IMR-90 (cell line): ENCODE measurements around the gene TRAF7. TPM values are rescaled to one million over a fixed set of nuclear protein-coding genes. Genes with fewer than 3 reads are reported as not detected.

Experiments used
- ATAC-seq: fragments of 200-7000 bp; cut with Tn5 transposase; 2 replicates; pipeline ENCODE4 v1.9.1; 2020; ENCODE audit warnings: low read depth, mild to moderate bottlenecking, moderate library complexity
- BruUV-seq: library from RNA; stranded (reverse); fragments of 400-500 nt; replicated peaks from 2 replicates; lab custom pipeline; 2021; lab: Mats Ljungman, UMichigan
- CTCF ChIA-PET: fragments of 300-600 bp; formaldehyde crosslinking; extraction: SDS; loops from one replicate; lab custom pipeline; 2021; ENCODE audit warnings: antibody characterized with exemption; lab: Yijun Ruan, JAX
- POLR2A ChIA-PET: fragments of 300-600 bp; sonication (Branson Sonifier 250); formaldehyde crosslinking; loops from one replicate; lab custom pipeline; 2022; ENCODE audit warnings: antibody characterized with exemption; ENCODE audit not compliant: unreplicated experiment; lab: Charles Lee
- DNase-seq: peaks from one replicate; pipeline ENCODE4 v3.0.0; 2013
- H2AFZ ChIP-seq: replicated peaks from 2 replicates; pipeline ENCODE3; 2013; ENCODE audit warnings: low read length, mild to moderate bottlenecking; ENCODE audit not compliant: poor library complexity
- H2AK5ac ChIP-seq: 2 replicates; pipeline ENCODE4 v1.6.1; 2013; ENCODE audit warnings: low read depth, low read length, inconsistent platforms
- H2AK9ac ChIP-seq: replicated peaks from 2 replicates; pipeline ENCODE3; 2013; ENCODE audit warnings: mild to moderate bottlenecking, low read depth, low read length, moderate library complexity; ENCODE audit not compliant: poor library complexity
- H2BK120ac ChIP-seq: 2 replicates; pipeline ENCODE4 v1.6.1; 2013; ENCODE audit warnings: low read depth, low read length, inconsistent platforms
- H2BK15ac ChIP-seq: 3 replicates; pipeline ENCODE4 v1.6.1; 2013; ENCODE audit warnings: low read depth, low read length, inconsistent platforms
- H2BK20ac ChIP-seq: 2 replicates; pipeline ENCODE4 v1.6.1; 2013; ENCODE audit warnings: low read depth, mild to moderate bottlenecking, inconsistent platforms, low read length, moderate library complexity
- H2BK5ac ChIP-seq: 2 replicates; pipeline ENCODE4 v1.6.1; 2013; ENCODE audit warnings: mild to moderate bottlenecking, low read depth, low read length, inconsistent platforms; ENCODE audit not compliant: poor library complexity, severe bottlenecking
- H3K14ac ChIP-seq: replicated peaks from 2 replicates; pipeline ENCODE4 v1.6.1; 2013; ENCODE audit warnings: low read depth, low read length, inconsistent platforms
- H3K18ac ChIP-seq: 2 replicates; pipeline ENCODE4 v1.6.1; 2013; ENCODE audit warnings: low read depth, low read length, control low read depth
- H3K23ac ChIP-seq: 2 replicates; pipeline ENCODE4 v1.6.1; 2013; ENCODE audit warnings: low read depth, low read length, inconsistent platforms
- H3K27ac ChIP-seq: 2 replicates; pipeline ENCODE4 v1.5.1; 2013; ENCODE audit warnings: mild to moderate bottlenecking, control low read depth, low read length; ENCODE audit not compliant: insufficient read depth
- H3K27me3 ChIP-seq: 2 replicates; pipeline ENCODE4 v1.6.1; 2013; ENCODE audit warnings: low read length; ENCODE audit not compliant: control insufficient read depth, insufficient read depth
- H3K36me3 ChIP-seq: 2 replicates; pipeline ENCODE4 v1.6.1; 2013; ENCODE audit warnings: low read length, mixed read lengths; ENCODE audit not compliant: control insufficient read depth, insufficient read depth
- H3K4ac ChIP-seq: 2 replicates; pipeline ENCODE4 v1.6.1; 2013; ENCODE audit warnings: low read depth, low read length, inconsistent platforms
- H3K4me1 ChIP-seq: 2 replicates; pipeline ENCODE4 v1.6.1; 2013; ENCODE audit warnings: low read length, mixed read lengths; ENCODE audit not compliant: control insufficient read depth, insufficient read depth
- H3K4me2 ChIP-seq: 2 replicates; pipeline ENCODE4 v1.6.1; 2013; ENCODE audit warnings: low read depth, mild to moderate bottlenecking, control low read depth, low read length, moderate library complexity
- H3K4me3 ChIP-seq: 2 replicates; pipeline ENCODE4 v1.5.1; 2013; ENCODE audit warnings: low read depth, mild to moderate bottlenecking, control low read depth, low read length, moderate library complexity; ENCODE audit not compliant: insufficient read depth
- H3K56ac ChIP-seq: 2 replicates; pipeline ENCODE4 v1.6.1; 2013; ENCODE audit warnings: low read length, inconsistent platforms; ENCODE audit not compliant: insufficient read depth; ENCODE audit errors: extremely low read depth
- H3K79me1 ChIP-seq, 2 experiments: 2 replicates each; pipeline ENCODE4 v1.6.1; 2013; ENCODE audit warnings: low read length in 2 of 2, inconsistent platforms in 1 of 2, low read depth in 1 of 2
- H3K9ac ChIP-seq: 2 replicates; pipeline ENCODE4 v1.6.1; 2013; ENCODE audit warnings: low read depth, low read length, control low read depth
- H3K9me1 ChIP-seq: 2 replicates; pipeline ENCODE4 v1.6.1; 2013; ENCODE audit warnings: low read length, inconsistent platforms; ENCODE audit not compliant: insufficient read depth
- H3K9me3 ChIP-seq: 2 replicates; pipeline ENCODE4 v1.6.1; 2013; ENCODE audit warnings: low read length; ENCODE audit not compliant: control insufficient read depth, insufficient read depth
- H4K20me1 ChIP-seq: 2 replicates; pipeline ENCODE4 v1.6.1; 2013; ENCODE audit warnings: low read length, inconsistent platforms; ENCODE audit not compliant: insufficient read depth
- H4K5ac ChIP-seq: 2 replicates; pipeline ENCODE4 v1.6.1; 2013; ENCODE audit warnings: mild to moderate bottlenecking, low read depth, low read length, control low read depth
- H4K8ac ChIP-seq, 2 experiments: 2 replicates each; pipeline ENCODE4 v1.6.1; 2013; ENCODE audit warnings: low read depth in 2 of 2, low read length in 2 of 2, control low read depth in 1 of 2, inconsistent platforms in 1 of 2
- H4K91ac ChIP-seq: 2 replicates; pipeline ENCODE4 v1.6.1; 2013; ENCODE audit warnings: low read depth, low read length, inconsistent platforms; ENCODE audit not compliant: insufficient read depth
- CEBPB ChIP-seq: IDR thresholded peaks from 2 replicates; pipeline ENCODE4 v1.6.1; 2012; ENCODE audit warnings: low read depth, low read length, improper control_type of control experiment
- CHD1 ChIP-seq: IDR thresholded peaks from 2 replicates; pipeline ENCODE4 v1.6.1; 2012; ENCODE audit warnings: low read depth, low read length, improper control_type of control experiment
- FOS ChIP-seq: fragments of 150-350 bp; IDR thresholded peaks from 2 replicates; pipeline ENCODE4 v1.6.1; 2016; ENCODE audit warnings: low read depth, low read length
- MAFK ChIP-seq: IDR thresholded peaks from 2 replicates; pipeline ENCODE4 v1.6.1; 2012; ENCODE audit warnings: low read depth, low read length, improper control_type of control experiment
- RAD21 ChIP-seq: IDR thresholded peaks from 2 replicates; pipeline ENCODE4 v1.6.1; 2012; ENCODE audit warnings: low read length, improper control_type of control experiment
- WGBS, 2 experiments: methylation state at CpG; one replicate each; pipeline versions ENCODE4 v1.1.5 to v1.1.7; 2013; ENCODE audit warnings: missing lambda C conversion rate in 2 of 2; ENCODE audit not compliant: insufficient read length in 1 of 2; ENCODE audit errors: extremely low coverage in 2 of 2; 5-methylcytosine and 5-hydroxymethylcytosine counted together
- dilution Hi-C: fragments of 300-500 bp; cut with HindIII; formaldehyde crosslinking; loops from one replicate; pipeline ENCODE4 v1.14.3; 2018; ENCODE audit warnings: low sequenced_read_pairs; ENCODE audit not compliant: unreplicated experiment
- in situ Hi-C: fragments of 300-500 bp; cut with MboI; formaldehyde crosslinking; loops from 3 replicates; pipeline ENCODE4 v1.14.3; 2019; ENCODE audit warnings: low sequenced_read_pairs, inconsistent platforms, mixed read lengths
- intact Hi-C: fragments of 100-400 bp; cut with micrococcal nuclease; formaldehyde crosslinking; loops from 2 replicates; pipeline ENCODE4 v1.10.0; 2022
- polyA plus RNA-seq, 3 experiments: library from polyadenylated mRNA; depleted of rRNA; stranded (reverse); fragments of >200 nt; gene quantifications; 2 replicates each; pipeline ENCODE4 v1.2.3, GENCODE V29; 2012; ENCODE audit warnings: low replicate concordance in 1 of 3
- total RNA-seq: library from RNA; depleted of rRNA; stranded (reverse); fragments of >200 nt; gene quantifications from 2 replicates; pipeline ENCODE4 v1.2.3, GENCODE V29; 2012

TRAF7 gene
- total and polyA plus RNA-seq, 2 of the 4 experiments (the other 2 are of a cell fraction), result 29.6 to 52.6 TPM

DNA sequence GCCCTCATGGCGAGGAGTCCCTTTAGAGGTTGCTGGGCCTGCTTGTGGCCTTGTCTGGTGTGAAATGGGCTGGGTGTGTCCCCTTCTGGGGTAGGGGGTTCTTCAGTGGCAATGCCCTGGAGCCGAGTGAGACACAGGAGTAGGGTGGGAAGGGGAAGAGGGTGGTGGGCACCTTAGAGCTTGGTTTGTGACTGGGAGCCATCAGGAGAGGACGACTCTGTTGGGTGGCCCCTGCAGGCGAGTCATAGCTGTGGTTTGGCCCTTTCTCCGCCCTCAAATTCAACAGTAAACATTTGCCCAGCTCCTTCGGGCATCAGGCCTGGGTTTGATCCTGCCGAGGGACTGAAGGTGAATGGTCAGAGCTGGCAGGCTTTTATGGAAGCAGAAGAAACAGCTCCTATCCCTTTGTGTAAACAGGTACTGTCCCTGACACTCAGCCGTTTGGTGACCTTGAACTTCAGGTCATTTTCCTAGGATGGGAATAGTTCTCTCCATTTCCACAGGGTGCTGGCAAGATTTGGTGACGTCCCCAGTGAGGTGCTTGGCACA lies 70.7 kb downstream of the TRAF7 start:
- ChIA-PET POLR2A (interaction anchor here (0.8 kb wide), 1 partner anchor 12 kb away, joined by 10 read pairs; no protein-coding TSS in a partner anchor), CTCF (interaction anchor here (1.4 kb wide), 1 partner anchor 11 kb away, joined by 4 read pairs; no protein-coding TSS in a partner anchor)
- no peak for DNase-seq
- no TSS peak for BruUV-seq
- Histone ChIP-seq H2BK20ac (no peak overlapping the region), H3K79me1 (peaks cover 2 to 45% of the 10 kb centered on the region in 2 experiments; a peak in 3 of 4 replicates), H4K8ac (no peak overlapping the region), H3K9me3 (no peaks in the 10 kb centered on the region), H3K18ac (no peak overlapping the region), H3K4me3 (no peak overlapping the region), H3K9me1 (peaks cover 15% of the 10 kb centered on the region; the same call in 1 of the 2 replicates), H2BK120ac (no peak overlapping the region), H2AFZ (no peak overlapping the region), H3K4me2 (peak overlapping the region; percentile 50), H2AK5ac (peak overlapping the region; percentile 37; the same call in 1 of the 2 replicates), H3K56ac (no peak overlapping the region), H4K20me1 (peaks cover 24% of the 10 kb centered on the region), H3K9ac (no peak overlapping the region), H4K5ac (no peak overlapping the region), H4K91ac (no peak overlapping the region), H2BK5ac (peak overlapping the region; percentile 30), H3K36me3 (peaks cover 23% of the 10 kb centered on the region; the same call in 1 of the 2 replicates), H3K4me1 (peaks cover 12% of the 10 kb centered on the region), H3K27ac (no peak overlapping the region), H3K14ac (no peak overlapping the region), H3K23ac (0 out of 2 replicates have a peak overlapping the region, but pooled peaks have one; percentile 3), H2AK9ac (peak overlapping the region; percentile 82), H3K27me3 (no peaks in the 10 kb centered on the region), H2BK15ac (no peak overlapping the region), H3K4ac (peak overlapping the region; percentile 19; the same call in 1 of the 2 replicates)
- no peak for ATAC-seq
- in situ Hi-C loops (no loop called here), intact Hi-C loops (no loop called here), dilution Hi-C loops (no loop called here)
- TF ChIP-seq MAFK (no peak), FOS (no peak), CHD1 (no peak), CEBPB (no peak), RAD21 (no peak)
- WGBS, 2 experiments, result 30% methylated on average over 2 of the region's 9 CpGs; no CpG with 5 or more reads in 1 of the 2 experiments
